ENCODE results near the gene OR2G6.

DNA sequence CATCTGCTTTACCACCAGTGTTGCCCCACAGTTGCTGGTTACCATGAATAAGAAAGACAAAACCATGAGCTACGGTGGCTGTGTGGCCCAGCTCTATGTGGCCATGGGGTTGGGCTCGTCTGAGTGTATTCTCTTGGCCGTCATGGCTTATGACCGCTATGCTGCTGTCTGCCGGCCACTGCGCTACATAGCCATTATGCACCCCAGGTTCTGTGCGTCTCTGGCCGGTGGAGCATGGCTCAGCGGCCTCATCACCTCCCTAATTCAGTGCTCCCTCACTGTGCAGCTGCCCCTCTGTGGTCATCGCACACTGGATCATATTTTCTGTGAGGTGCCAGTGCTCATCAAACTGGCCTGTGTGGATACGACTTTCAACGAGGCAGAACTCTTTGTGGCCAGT is 14.0 kb downstream of the OR2G6 start:
- TF ChIP-seq, protein P1, sequence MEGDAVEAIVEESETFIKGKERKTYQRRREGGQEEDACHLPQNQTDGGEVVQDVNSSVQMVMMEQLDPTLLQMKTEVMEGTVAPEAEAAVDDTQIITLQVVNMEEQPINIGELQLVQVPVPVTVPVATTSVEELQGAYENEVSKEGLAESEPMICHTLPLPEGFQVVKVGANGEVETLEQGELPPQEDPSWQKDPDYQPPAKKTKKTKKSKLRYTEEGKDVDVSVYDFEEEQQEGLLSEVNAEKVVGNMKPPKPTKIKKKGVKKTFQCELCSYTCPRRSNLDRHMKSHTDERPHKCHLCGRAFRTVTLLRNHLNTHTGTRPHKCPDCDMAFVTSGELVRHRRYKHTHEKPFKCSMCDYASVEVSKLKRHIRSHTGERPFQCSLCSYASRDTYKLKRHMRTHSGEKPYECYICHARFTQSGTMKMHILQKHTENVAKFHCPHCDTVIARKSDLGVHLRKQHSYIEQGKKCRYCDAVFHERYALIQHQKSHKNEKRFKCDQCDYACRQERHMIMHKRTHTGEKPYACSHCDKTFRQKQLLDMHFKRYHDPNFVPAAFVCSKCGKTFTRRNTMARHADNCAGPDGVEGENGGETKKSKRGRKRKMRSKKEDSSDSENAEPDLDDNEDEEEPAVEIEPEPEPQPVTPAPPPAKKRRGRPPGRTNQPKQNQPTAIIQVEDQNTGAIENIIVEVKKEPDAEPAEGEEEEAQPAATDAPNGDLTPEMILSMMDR (IDR thresholded peaks at IDR 0.05), result no peak
- TF ChIP-seq POLR2A (IDR thresholded peaks at IDR 0.05), result no peak
